ENCODE results near the gene CNTNAP3B. TPM values are rescaled to one million over a fixed set of nuclear protein-coding genes. Genes with fewer than 3 reads are reported as not detected.
A peak's percentile ranks its signal among the peaks of the same experiment; 100 is the strongest.
"Not testable (repeated sequence)": the region's sequence is repeated elsewhere in the genome, so short reads cannot be mapped to it uniquely, and the experiment has no call there.

The CNTNAP3B gene
- total RNA-seq, 3 donors from 2014 or later (not counting 1 experiment from before 2014, with no cell fraction given): not detected

DNA sequence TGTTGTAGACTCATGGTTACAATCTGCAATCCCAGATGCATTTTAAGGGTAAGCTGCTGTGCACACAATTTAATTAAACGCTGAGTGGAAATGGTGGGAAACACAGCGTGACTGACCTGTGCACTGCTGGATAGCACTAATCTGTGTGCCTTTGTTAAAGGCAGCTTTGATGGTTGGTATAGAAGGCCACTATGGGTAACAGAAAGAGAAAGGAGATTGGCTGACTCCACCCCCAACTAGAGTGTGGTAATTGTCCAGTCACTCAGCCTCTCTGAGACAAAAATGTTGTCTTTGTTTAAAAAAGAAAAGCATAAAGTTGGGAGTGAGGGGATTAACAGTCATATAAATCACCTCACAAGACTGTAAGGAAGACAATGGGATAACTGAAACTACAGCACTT, 48.9 kb downstream of the CNTNAP3B start:
- DNase-seq; H3K4me1 ChIP-seq (ENCODE audit: control insufficient read depth, insufficient read depth, low read length); H3K36me3 Mint-ChIP-seq; H3K9me3 ChIP-seq (ENCODE audit: control insufficient read depth, insufficient read depth, low read length); ATAC-seq; H3K4me1 Mint-ChIP-seq; H3K27ac ChIP-seq (ENCODE audit: low read length); H3K27ac Mint-ChIP-seq; intact Hi-C loops (cut with micrococcal nuclease); H3K9me3 Mint-ChIP-seq; H3K27me3 Mint-ChIP-seq (ENCODE audit: low read depth in 2 of 2); H3K27me3 ChIP-seq (ENCODE audit: control insufficient read depth, insufficient read depth, low read length); H3K36me3 ChIP-seq (ENCODE audit: control insufficient read depth, insufficient read depth, low read length); H3K4me3 ChIP-seq (ENCODE audit: low read length); H3K4me3 Mint-ChIP-seq: not testable (repeated sequence)
- whole genome bisulfite sequencing (ENCODE audit: insufficient coverage): 94% methylated on average over 2 of the region's 2 CpGs

DNA sequence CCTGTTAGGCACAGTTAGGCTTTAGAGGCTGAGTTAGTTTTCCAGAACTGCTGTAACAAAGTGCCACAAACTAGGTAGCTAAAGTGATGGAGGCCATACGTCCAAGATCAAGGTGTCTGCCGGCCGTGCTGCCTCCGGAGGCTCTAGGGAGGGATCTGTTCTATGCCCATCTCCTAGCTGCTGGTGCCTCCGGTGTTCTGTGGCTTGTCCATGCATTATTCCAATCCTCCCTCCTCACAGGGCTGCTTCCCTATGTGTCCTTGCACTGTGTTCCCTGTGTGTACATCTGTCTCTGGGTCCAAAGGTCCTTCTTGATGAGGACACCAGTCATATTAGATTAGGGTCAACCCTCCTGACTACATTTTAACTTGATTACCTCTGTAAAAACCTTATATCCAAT, 54.4 kb downstream of the CNTNAP3B start:
- intact Hi-C loops (cut with micrococcal nuclease); H3K4me3 Mint-ChIP-seq; H3K27ac ChIP-seq (ENCODE audit: low read length); H3K36me3 ChIP-seq (ENCODE audit: control insufficient read depth, insufficient read depth, low read length); H3K27ac Mint-ChIP-seq; H3K27me3 Mint-ChIP-seq (ENCODE audit: low read depth in 2 of 2); H3K4me1 ChIP-seq (ENCODE audit: control insufficient read depth, insufficient read depth, low read length); H3K9me3 Mint-ChIP-seq; H3K27me3 ChIP-seq (ENCODE audit: control insufficient read depth, insufficient read depth, low read length); DNase-seq; H3K36me3 Mint-ChIP-seq; H3K4me1 Mint-ChIP-seq; H3K9me3 ChIP-seq (ENCODE audit: control insufficient read depth, insufficient read depth, low read length); ATAC-seq; H3K4me3 ChIP-seq (ENCODE audit: low read length): not testable (repeated sequence)
- WGBS (ENCODE audit: insufficient coverage): 94% methylated on average over 4 of the region's 5 CpGs

DNA sequence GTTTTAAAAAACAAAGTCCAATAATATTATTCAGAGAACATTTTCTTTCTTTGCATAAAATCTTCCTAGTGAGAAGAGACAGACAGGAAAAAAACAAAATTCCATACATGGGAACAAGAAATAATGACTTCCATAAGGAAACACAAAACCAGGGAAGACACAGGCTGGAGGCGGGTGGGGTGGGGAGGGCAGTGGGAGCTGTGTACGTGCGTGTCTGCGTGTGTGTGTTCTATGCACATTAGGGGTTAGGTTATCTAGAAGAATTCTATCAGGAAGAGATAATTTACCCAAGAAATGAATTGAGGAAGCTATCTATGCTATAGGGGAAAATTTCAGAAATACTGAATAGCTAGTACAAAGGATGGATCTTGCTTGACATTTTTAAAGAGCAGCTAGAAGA, 58.2 kb downstream of the CNTNAP3B start:
- H3K27ac ChIP-seq (ENCODE audit: low read length); H3K4me3 ChIP-seq (ENCODE audit: low read length); H3K4me1 ChIP-seq (ENCODE audit: control insufficient read depth, insufficient read depth, low read length); H3K4me1 Mint-ChIP-seq; intact Hi-C loops (cut with micrococcal nuclease); H3K27me3 ChIP-seq (ENCODE audit: control insufficient read depth, insufficient read depth, low read length); H3K4me3 Mint-ChIP-seq; DNase-seq; H3K36me3 ChIP-seq (ENCODE audit: control insufficient read depth, insufficient read depth, low read length); H3K27ac Mint-ChIP-seq; H3K36me3 Mint-ChIP-seq; ATAC-seq; H3K9me3 Mint-ChIP-seq; H3K9me3 ChIP-seq (ENCODE audit: control insufficient read depth, insufficient read depth, low read length); H3K27me3 Mint-ChIP-seq (ENCODE audit: low read depth in 2 of 2): not testable (repeated sequence)
- WGBS (ENCODE audit: insufficient coverage): no CpG with 5 or more reads among the region's 4 CpGs

DNA sequence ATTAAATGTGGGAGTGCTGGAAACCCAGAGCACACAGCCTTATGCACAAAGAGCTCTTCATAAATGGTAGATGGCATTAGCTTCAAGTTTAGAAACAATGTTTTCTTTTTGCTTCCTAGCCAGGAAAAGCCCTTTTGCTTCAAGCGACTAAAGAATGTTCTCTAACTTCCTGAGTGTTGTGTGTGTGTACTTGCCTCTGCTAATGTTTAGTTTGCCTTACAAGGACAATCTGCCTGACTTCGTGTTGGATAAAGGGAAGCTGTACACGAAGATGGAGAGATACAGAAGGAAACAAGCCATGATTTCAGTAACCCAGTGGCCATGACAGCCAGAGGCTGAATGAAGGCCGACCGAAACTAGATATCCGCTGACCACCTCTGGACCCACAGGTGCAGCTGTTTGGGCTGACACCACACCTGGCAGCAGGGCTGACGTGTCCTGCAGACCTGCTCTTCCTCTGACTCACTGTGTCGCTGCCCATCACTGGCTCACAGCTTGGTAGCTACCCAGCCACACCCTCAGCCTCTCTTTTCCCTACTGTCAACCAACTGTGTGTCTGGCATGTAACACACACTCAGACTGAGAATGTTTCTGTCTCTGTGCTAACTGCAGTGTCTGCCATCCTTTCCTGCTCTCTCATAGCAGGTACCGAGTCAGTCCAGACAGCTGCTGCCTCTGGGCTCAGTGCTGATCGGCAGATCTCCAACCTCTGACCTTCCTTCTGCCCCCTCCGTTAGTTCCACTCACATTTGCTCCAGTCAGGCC, 59.0 kb downstream of the CNTNAP3B start:
- DNase-seq; H3K27ac ChIP-seq (ENCODE audit: low read length); H3K9me3 Mint-ChIP-seq; H3K4me1 Mint-ChIP-seq; H3K4me1 ChIP-seq (ENCODE audit: control insufficient read depth, insufficient read depth, low read length); H3K36me3 ChIP-seq (ENCODE audit: control insufficient read depth, insufficient read depth, low read length); H3K27ac Mint-ChIP-seq; H3K36me3 Mint-ChIP-seq; intact Hi-C loops (cut with micrococcal nuclease); H3K27me3 ChIP-seq (ENCODE audit: control insufficient read depth, insufficient read depth, low read length); H3K27me3 Mint-ChIP-seq (ENCODE audit: low read depth in 2 of 2); H3K4me3 ChIP-seq (ENCODE audit: low read length); H3K9me3 ChIP-seq (ENCODE audit: control insufficient read depth, insufficient read depth, low read length); H3K4me3 Mint-ChIP-seq: not testable (repeated sequence)
- peak in 1 of 3 donors; percentile 35 for ATAC-seq
- WGBS (ENCODE audit: insufficient coverage): no CpG with 5 or more reads among the region's 11 CpGs

DNA sequence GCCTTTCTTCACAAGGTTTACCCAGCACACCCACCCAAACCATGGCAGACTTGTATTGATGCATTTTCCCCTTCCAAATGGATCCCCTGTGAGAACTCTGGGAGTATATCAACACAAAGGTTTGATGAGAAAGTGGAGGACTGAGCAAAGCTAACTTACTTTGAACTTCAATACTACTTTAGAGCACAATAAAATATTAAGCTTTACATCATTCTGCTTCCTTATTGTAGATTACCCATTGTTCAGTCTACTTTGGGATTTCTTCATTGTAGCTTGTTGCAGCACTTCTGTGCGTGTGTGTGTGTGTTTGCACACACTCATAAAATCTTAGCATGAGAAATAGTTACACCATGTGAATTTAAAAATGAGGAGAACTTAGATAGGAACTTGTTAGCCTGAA, 75.4 kb downstream of the CNTNAP3B start:
- H3K4me3 ChIP-seq (ENCODE audit: low read length); H3K4me3 Mint-ChIP-seq; H3K4me1 ChIP-seq (ENCODE audit: control insufficient read depth, insufficient read depth, low read length); H3K36me3 ChIP-seq (ENCODE audit: control insufficient read depth, insufficient read depth, low read length); H3K27ac ChIP-seq (ENCODE audit: low read length); H3K36me3 Mint-ChIP-seq; H3K27me3 Mint-ChIP-seq (ENCODE audit: low read depth in 2 of 2); ATAC-seq; H3K4me1 Mint-ChIP-seq; H3K9me3 Mint-ChIP-seq; H3K27me3 ChIP-seq (ENCODE audit: control insufficient read depth, insufficient read depth, low read length); H3K27ac Mint-ChIP-seq; H3K9me3 ChIP-seq (ENCODE audit: control insufficient read depth, insufficient read depth, low read length); DNase-seq; intact Hi-C loops (cut with micrococcal nuclease): not testable (repeated sequence)
- WGBS (ENCODE audit: insufficient coverage): no CpG with 5 or more reads among the region's 1 CpG

DNA sequence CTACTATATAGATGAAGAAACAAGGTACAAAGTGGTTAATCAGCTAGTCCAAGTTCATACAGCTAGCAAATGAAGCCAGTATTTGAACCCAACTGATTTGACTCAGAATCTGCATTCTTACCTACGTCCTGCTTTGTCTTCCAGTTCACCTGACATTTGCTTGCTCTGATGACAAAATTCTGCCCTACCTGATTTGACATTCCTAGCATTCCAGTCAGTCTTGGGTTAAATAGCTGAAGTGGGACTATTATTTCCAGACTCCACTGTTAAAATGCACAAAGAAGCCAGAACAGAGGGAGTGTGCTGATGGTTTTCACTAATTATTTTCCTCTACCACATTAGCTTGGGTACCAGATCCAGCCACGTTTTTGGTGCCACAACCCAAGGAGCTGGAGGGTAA, 78.5 kb downstream of the CNTNAP3B start:
- DNase-seq: not testable (repeated sequence)

DNA sequence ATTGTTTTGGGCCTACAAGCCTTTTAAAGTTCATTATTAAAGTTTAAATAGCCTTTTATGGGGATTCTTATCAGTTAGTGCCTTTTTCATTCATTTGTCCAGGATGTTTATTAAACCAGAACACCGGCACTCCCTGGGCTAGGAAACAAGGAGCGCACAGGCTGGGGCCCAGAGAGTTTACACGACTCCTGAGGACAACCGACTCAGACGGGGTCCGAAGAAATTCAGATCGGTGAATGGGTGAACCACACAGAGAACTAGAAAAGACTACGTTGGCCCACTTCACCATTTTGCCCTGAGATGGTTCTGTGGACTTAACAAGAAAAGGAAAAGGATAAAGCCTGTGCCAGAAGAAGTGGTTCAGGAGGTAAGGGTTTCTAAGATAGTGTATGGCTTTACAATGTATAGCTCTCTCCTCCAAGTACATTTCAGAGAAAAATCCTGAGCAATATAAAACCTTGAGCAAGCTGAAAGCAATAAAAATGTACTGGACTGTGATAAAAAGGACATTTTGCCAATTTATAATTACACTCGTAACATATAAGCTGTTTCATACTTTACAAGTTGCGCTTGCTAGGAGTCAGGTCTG, 84.7 kb downstream of the CNTNAP3B start:
- H3K4me1 ChIP-seq (ENCODE audit: control insufficient read depth, insufficient read depth, low read length); ATAC-seq; H3K27ac Mint-ChIP-seq; H3K9me3 ChIP-seq (ENCODE audit: control insufficient read depth, insufficient read depth, low read length); H3K4me3 ChIP-seq (ENCODE audit: low read length); H3K4me1 Mint-ChIP-seq; intact Hi-C loops (cut with micrococcal nuclease); H3K27me3 ChIP-seq (ENCODE audit: control insufficient read depth, insufficient read depth, low read length); H3K4me3 Mint-ChIP-seq; DNase-seq; H3K27me3 Mint-ChIP-seq (ENCODE audit: low read depth in 2 of 2); H3K9me3 Mint-ChIP-seq; H3K27ac ChIP-seq (ENCODE audit: low read length); H3K36me3 ChIP-seq (ENCODE audit: control insufficient read depth, insufficient read depth, low read length); H3K36me3 Mint-ChIP-seq: not testable (repeated sequence)
- WGBS (ENCODE audit: insufficient coverage): 91% methylated on average over 8 of the region's 10 CpGs

More for the DNA sequence above, 78.5 kb downstream of the CNTNAP3B start:
- ATAC-seq; H3K9me3 Mint-ChIP-seq; H3K27ac Mint-ChIP-seq; H3K4me1 ChIP-seq (ENCODE audit: control insufficient read depth, insufficient read depth, low read length); H3K9me3 ChIP-seq (ENCODE audit: control insufficient read depth, insufficient read depth, low read length); H3K36me3 ChIP-seq (ENCODE audit: control insufficient read depth, insufficient read depth, low read length); H3K27ac ChIP-seq (ENCODE audit: low read length); H3K4me3 ChIP-seq (ENCODE audit: low read length); H3K36me3 Mint-ChIP-seq; intact Hi-C loops (cut with micrococcal nuclease); H3K4me1 Mint-ChIP-seq; H3K27me3 ChIP-seq (ENCODE audit: control insufficient read depth, insufficient read depth, low read length); H3K4me3 Mint-ChIP-seq; H3K27me3 Mint-ChIP-seq (ENCODE audit: low read depth in 2 of 2): not testable (repeated sequence)
- no CpG with 5 or more reads among the region's 2 CpGs for WGBS (ENCODE audit: insufficient coverage)

DNA sequence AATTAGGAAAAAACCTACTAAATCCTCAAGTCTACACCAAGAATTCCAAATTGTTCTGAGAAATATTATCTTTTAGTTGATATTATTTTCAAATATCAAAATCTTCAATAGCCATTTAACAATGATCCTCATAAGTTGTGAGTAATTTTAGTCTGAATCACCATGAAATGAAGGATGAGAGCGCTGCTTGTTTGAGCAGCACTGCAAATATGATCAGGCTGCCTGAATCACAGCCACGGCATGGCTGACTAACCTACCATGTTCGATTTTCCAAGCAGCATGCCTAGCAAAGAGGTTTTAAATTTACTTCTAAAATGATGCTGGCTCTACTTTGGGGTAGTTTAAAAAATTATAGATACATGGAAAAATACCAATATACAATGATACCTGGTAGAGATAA, 95.7 kb downstream of the CNTNAP3B start:
- H3K4me1 ChIP-seq (ENCODE audit: control insufficient read depth, insufficient read depth, low read length); intact Hi-C loops (cut with micrococcal nuclease): not testable (repeated sequence)
- WGBS (ENCODE audit: insufficient coverage): no CpG with 5 or more reads among the region's 3 CpGs

More for the DNA sequence above, 95.7 kb downstream of the CNTNAP3B start:
- H3K27ac ChIP-seq (ENCODE audit: low read length); H3K4me3 ChIP-seq (ENCODE audit: low read length); H3K4me3 Mint-ChIP-seq; H3K9me3 ChIP-seq (ENCODE audit: control insufficient read depth, insufficient read depth, low read length); H3K9me3 Mint-ChIP-seq; H3K27me3 Mint-ChIP-seq (ENCODE audit: low read depth in 2 of 2); DNase-seq; H3K36me3 ChIP-seq (ENCODE audit: control insufficient read depth, insufficient read depth, low read length); H3K4me1 Mint-ChIP-seq; H3K27ac Mint-ChIP-seq; H3K36me3 Mint-ChIP-seq; H3K27me3 ChIP-seq (ENCODE audit: control insufficient read depth, insufficient read depth, low read length); ATAC-seq: not testable (repeated sequence)
